GM13976 (cell line): ENCODE data around the gene GATA5.

Source experiments
- DNase-seq: peaks from one replicate; pipeline ENCODE4 v3.0.0; 2012; ENCODE audit warnings: low spot score
- in situ Hi-C: fragments of 300-500 bp; cut with MboI; formaldehyde crosslinking; loops from one replicate; pipeline ENCODE4 v1.12.0; 2022; ENCODE audit warnings: low sequenced_read_pairs, mixed read lengths, inconsistent platforms; ENCODE audit not compliant: unreplicated experiment
- TF ChIP-seq, protein P1 (sequence below): IDR thresholded peaks from 2 replicates; pipeline ENCODE4 v1.5.1; 2012; ENCODE audit warnings: borderline replicate concordance, mild to moderate bottlenecking; ENCODE audit not compliant: insufficient read depth; ENCODE audit errors: extremely low read depth, missing control alignments, control extremely low read depth

Gene GATA5

DNA sequence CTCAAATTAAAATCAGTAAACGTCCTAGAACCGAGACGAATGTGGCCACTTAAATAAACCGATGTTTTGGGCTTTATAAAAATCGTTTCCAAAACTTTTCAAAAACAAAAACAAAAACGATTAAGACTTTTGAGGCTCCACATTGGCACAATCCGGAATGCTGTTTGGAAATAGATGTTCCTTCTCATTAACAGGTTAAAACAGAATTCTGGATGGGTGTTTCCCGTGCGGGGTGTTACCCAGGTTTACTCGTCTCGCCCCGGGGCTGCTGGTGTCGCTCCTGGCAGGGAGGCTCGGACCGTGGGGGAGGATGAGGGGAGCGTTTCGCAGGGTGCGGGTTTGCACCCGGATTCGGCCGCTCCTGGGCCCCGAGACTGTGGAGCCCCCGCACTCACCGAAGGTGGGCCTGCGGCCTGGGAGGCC is 1.2 kb downstream of the GATA5 start:
- no peak for DNase-seq
- TF ChIP-seq, protein P1, sequence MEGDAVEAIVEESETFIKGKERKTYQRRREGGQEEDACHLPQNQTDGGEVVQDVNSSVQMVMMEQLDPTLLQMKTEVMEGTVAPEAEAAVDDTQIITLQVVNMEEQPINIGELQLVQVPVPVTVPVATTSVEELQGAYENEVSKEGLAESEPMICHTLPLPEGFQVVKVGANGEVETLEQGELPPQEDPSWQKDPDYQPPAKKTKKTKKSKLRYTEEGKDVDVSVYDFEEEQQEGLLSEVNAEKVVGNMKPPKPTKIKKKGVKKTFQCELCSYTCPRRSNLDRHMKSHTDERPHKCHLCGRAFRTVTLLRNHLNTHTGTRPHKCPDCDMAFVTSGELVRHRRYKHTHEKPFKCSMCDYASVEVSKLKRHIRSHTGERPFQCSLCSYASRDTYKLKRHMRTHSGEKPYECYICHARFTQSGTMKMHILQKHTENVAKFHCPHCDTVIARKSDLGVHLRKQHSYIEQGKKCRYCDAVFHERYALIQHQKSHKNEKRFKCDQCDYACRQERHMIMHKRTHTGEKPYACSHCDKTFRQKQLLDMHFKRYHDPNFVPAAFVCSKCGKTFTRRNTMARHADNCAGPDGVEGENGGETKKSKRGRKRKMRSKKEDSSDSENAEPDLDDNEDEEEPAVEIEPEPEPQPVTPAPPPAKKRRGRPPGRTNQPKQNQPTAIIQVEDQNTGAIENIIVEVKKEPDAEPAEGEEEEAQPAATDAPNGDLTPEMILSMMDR: no peak
- in situ Hi-C loops: no loop called here

DNA sequence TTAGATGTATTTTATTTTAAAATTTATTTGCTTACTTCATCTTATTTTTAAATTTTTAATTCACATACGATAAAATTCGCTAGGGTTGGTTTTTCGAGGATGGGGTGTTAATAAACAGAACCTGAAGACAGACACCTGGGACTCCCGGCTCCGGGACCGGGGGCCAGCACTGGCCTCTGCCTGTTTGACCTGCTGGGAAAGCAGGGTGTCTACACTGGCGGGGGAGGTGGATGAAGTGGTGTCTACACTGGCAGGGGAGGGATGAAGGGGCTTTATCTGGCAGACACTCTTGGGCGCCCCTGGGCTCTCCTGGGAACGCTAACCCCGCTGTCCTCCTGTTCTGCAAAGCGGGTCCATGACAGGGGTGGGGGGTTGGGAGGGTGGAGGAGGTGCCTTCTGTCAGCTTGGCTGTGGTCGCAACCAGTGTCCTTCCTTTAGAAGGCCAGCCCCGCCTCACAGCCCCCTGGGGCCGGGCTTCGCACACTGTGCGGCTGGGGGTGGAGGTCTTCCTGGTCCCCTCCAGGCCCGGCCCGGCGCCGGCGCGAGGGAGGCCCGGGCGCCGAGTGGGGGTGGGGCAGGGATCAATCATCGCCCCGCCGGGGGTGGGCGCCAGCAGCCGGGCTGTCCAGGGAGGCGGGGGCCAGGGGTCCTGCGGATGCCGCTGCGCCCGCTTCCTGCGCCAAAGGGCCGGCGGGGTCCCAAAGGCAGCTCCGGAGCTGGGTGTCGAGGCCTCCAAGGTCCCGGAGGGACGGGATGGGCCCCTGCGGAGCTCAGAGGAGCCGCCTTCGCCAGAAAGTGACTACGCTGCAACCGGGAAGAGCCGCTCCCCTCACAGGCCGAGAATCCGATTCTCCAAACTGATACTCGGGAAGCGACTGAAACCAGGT is 1.8 kb downstream of the GATA5 start:
- in situ Hi-C loops: no loop called here
- TF ChIP-seq, protein P1: no peak
- DNase-seq: no peak

GRCh38 chr20:62472941-62473585 is 2.7 kb downstream of the GATA5 start:
- TF ChIP-seq, protein P1: no peak
- DNase-seq: no peak
- in situ Hi-C loops: no loop called here

- TF ChIP-seq, protein P1: no peak
Measured at GRCh38 chr20:62472138-62472940, 3.5 kb downstream of the GATA5 start.

GRCh38 chr20:62470459-62470858 is 5.3 kb downstream of the GATA5 start:
- in situ Hi-C loops: no loop called here
- TF ChIP-seq, protein P1: no peak
- DNase-seq: no peak

More at GRCh38 chr20:62472138-62472940, 3.5 kb downstream of the GATA5 start:
- no peak for DNase-seq
- in situ Hi-C loops: no loop called here

DNA sequence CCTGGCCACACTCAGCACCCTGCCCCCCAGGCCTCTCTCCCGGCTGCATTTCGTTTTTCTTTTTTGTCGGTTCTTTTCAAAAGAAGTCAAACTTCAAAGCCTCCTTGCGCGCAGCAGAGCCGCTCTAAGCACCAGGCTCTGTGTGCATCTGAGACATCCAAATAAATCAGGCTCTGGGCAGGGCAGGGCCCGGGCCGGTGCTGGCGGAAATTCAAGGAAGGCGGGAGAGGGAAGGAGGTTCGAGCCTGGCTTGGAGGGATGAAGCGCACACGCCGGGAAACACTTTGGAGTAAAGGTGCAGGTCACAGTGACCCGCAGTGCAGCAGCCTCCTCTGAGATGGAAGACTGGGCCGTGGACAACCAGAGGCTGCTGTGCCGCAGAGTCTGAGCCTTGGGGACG is 5.8 kb downstream of the GATA5 start:
- no peak for DNase-seq
- in situ Hi-C loops: no loop called here
- TF ChIP-seq, protein P1: no peak
